Raji (cell line): ENCODE data around the gene STEAP2.

ENCODE experiments used
- POLR2A ChIP-seq: IDR thresholded peaks from 2 replicates; pipeline ENCODE4 v1.6.1; 2011; ENCODE audit warnings: low read depth, low read length, control low read depth; ENCODE audit not compliant: insufficient read depth

STEAP2 gene

GRCh38 chr7:90222390-90222789 is 10.8 kb downstream of the STEAP2 start:
- no peak for TF ChIP-seq POLR2A

GRCh38 chr7:90222811-90223725 is 11.5 kb downstream of the STEAP2 start:
- no peak for TF ChIP-seq POLR2A

- TF ChIP-seq POLR2A = no peak
Observed at GRCh38 chr7:90224195-90224594, 12.7 kb downstream of the STEAP2 start.

- no peak for TF ChIP-seq POLR2A
Observed at GRCh38 chr7:90225181-90225580, 13.6 kb downstream of the STEAP2 start.

GRCh38 chr7:90225601-90226000 is 14.1 kb downstream of the STEAP2 start:
- TF ChIP-seq POLR2A = no peak

GRCh38 chr7:90227259-90227658 is 15.7 kb downstream of the STEAP2 start:
- no peak for TF ChIP-seq POLR2A

GRCh38 chr7:90229682-90230081 is 18.1 kb downstream of the STEAP2 start:
- TF ChIP-seq POLR2A = no peak

GRCh38 chr7:90230834-90231233 is 19.3 kb downstream of the STEAP2 start:
- TF ChIP-seq POLR2A = no peak

- TF ChIP-seq POLR2A = no peak
Observed at GRCh38 chr7:90231304-90231703, 19.8 kb downstream of the STEAP2 start.

GRCh38 chr7:90232430-90232829 is 20.9 kb downstream of the STEAP2 start:
- TF ChIP-seq POLR2A = no peak

GRCh38 chr7:90233569-90233968 is 22.0 kb downstream of the STEAP2 start:
- no peak for TF ChIP-seq POLR2A

- no peak for TF ChIP-seq POLR2A
Observed at GRCh38 chr7:90236721-90237289, 25.3 kb downstream of the STEAP2 start.

- TF ChIP-seq POLR2A = no peak
Observed at GRCh38 chr7:90238022-90238421, 26.5 kb downstream of the STEAP2 start.

- TF ChIP-seq POLR2A = no peak
Observed at GRCh38 chr7:90238583-90238982, 27.0 kb downstream of the STEAP2 start.

- no peak for TF ChIP-seq POLR2A
Observed at GRCh38 chr7:90239050-90239449, 27.5 kb downstream of the STEAP2 start.

- TF ChIP-seq POLR2A = no peak
Observed at GRCh38 chr7:90239625-90240228, 28.2 kb downstream of the STEAP2 start.

GRCh38 chr7:90242369-90243168 is 31.0 kb downstream of the STEAP2 start:
- no peak for TF ChIP-seq POLR2A
